GM20431 (cell line): ENCODE measurements around the gene PCNX2.
"Not testable (repeated sequence)": the region's sequence is repeated elsewhere in the genome, so short reads cannot be mapped to it uniquely, and the experiment has no call there.

Source experiments
- in situ Hi-C: fragments of 300-500 bp; cut with MseI, MboI; formaldehyde crosslinking; loops from one replicate; pipeline ENCODE4 v1.15.0; 2020; ENCODE audit warnings: low sequenced_read_pairs; ENCODE audit not compliant: unreplicated experiment

Gene PCNX2

DNA sequence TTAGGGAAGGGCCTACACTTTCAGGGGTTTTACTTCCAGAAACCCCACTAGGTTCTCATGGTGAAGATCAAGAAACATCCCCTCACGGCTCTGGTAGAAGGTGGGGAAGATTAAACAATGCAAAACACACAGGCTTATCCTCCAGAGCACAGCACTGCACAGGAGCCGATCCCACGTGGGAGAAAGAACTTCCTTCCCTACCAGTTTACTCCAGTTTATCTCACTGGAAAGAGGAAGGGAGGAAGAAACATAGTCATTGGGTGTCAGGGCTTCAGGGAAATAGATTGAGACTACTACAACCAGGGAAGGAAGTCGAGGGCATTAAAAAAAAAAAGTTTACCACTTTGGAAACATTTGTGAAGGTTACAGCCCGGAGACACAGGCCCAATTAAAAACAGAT is 180.7 kb downstream of the PCNX2 start:
- in situ Hi-C loops: no loop called here

- in situ Hi-C loops: no loop called here
Observed at GRCh38 chr1:233114159-233114558, 181.4 kb downstream of the PCNX2 start.

DNA sequence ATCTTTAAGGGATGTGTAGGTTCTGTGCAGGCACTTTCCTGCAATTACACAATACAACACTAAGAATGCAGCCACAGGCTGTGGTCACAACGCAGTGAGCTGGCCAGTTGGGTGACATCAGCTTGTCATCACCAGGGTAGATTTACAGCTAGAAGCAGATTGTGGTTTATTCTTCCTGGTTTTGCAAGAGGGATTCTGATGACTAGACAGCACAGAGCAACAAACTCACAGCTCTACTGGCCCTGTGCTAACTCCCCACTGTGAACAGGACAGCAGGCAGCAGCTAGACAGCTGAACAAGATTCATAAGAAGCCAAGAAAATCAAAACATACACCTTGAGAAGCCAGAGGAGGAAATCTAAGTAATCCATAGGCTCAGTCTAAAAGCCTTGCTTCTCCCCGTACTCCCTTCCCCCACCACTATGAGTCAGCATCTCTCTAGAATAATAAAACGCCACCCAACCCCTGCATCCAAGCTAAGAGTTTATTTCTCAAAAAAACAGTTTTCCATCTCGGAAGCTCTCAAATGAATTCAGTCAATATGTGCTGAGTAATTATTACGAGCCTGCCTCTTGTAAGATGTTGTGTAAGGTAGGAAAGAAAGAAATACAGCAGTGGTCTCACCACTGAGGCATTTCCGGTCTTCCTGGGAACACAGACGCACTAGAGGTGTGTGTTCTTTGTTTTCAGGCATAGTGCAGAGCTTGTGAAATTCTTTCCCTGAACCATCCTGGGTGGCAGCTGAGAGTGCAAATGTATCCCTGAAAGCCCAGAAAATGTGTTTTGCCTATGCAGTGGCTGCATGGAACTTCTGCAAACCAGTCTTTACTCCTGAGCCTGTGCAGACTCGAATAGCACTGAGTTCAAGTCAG is 182.3 kb downstream of the PCNX2 start:
- in situ Hi-C loops: no loop called here

DNA sequence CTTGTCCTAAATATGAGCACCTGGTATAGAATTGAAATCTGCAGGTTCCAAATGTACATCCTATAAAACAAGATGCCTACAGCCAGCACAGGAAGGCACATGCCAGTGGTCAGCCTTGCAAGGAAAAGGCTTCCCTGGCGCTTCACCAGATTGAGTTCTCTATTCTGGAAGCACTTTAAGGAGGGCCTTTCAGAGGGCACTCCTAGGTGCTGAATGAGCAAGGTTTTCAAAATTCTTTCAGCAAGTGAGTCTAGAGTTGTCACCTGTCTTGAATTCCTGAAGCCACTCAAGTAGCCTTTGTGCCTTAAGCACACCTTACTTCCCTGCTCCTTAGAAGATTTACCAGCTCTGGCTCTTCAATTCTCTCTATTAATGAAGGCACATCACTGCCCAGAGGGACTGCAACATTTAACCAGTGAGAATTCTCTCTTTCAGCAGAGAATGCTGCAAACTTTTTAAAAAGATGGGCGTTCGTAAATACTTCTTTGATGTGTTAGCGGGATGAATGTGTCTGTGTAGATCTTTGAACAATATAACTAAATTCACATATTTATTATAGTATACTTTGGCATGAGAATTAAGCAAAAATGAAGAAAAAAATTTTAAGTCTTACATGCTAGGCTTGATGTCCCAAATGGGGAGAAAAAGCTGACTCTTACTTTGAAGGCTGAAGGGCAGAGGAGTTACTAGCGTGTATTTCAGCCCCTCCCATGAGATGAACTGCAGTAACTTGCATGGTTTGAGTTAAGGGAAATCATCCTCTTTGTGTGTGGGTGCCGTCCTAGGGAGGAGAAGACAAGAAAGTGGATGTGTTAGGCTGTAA is 183.1 kb downstream of the PCNX2 start:
- in situ Hi-C loops: no loop called here

GRCh38 chr1:233111731-233112130 is 183.8 kb downstream of the PCNX2 start:
- in situ Hi-C loops: no loop called here

- in situ Hi-C loops: no loop called here
Observed at GRCh38 chr1:233109096-233109495, 186.4 kb downstream of the PCNX2 start.

DNA sequence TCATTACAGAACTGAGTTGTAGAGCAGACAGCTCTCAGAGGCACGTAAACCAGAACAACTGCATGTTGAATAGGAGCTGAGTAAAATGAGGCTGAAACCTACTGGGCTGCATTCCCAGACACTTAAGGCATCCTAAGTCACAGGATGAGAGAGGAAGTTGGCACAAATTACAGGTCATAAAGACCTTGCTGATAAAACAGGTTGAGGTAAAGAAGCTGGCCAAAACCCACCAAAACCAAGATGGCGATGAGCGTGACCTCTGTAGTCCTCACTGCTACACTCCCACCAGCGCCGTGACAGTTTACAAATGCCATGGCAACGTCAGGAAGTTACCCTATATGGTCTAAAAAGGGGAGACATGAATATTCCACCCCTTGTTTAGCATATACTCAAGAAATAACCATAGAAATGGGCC is 187.8 kb downstream of the PCNX2 start:
- in situ Hi-C loops: not testable (repeated sequence)

DNA sequence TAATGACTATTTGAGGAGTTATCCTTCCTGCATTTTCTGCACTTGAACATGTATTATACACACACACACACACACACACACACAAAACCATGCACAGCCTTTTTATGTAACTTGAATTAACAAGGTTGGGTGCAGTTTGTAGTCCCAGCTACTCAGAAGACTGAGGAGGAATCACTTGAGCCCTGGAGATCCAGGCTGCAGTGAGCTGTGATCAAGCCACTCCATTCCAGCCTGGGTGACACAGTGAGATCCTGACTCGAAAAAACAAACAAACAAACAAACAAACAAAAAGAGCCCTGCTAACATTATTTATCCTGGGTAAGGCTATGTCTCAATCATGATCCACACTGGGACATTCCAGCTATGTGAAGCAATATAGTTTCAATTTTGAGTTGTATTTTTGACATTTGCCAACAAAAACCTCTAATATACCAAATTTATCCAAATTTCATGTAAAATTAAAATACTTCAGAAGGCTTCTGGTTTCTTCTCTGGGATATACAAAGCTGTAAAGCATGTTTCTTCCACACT is 188.3 kb downstream of the PCNX2 start:
- in situ Hi-C loops: no loop called here

GRCh38 chr1:233105225-233105624 is 190.3 kb downstream of the PCNX2 start:
- in situ Hi-C loops: no loop called here

DNA sequence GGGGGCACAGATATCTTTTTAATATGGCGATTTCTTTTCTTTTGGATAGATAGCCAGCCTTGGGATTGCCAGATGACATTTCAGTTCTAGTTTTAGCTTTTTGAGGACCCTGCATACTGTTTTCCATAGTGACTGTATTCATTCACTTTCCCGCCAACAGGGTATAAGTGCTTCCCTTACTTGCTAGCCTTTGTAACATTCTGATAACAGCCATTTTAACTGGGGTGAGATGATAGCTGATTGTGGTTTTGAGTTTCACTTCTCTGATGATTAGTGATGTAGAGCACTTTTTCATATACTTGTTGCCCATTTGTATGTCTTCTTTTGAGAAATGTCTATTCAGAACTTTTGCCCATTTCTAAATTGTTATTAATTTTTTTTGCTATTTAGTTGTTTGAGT is 193.2 kb downstream of the PCNX2 start:
- in situ Hi-C loops: no loop called here

GRCh38 chr1:233097959-233098580 is 197.5 kb downstream of the PCNX2 start:
- in situ Hi-C loops: no loop called here

- in situ Hi-C loops: no loop called here
Observed at GRCh38 chr1:233097546-233097945, 198.0 kb downstream of the PCNX2 start.

GRCh38 chr1:233094691-233095090 is 200.8 kb downstream of the PCNX2 start:
- in situ Hi-C loops: no loop called here

DNA sequence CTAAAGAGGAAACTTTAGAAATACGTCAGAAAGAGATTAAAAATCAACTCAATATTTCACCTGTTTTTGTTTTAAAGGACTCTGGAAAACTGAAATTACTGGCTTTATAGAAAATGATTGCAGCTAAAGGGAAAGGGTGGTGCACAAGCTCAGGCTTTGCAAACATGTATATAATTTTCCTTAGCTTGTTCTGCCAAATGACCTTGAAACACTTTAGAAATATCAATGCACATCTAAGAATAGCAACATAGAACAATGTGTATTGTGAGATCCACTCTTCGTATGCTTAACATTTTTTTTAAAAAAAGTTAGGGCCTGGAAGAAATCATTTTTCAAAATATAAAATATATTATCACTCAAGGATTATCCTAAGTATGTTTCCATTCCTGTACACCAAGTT is 201.3 kb downstream of the PCNX2 start:
- in situ Hi-C loops: no loop called here

GRCh38 chr1:233090746-233091494 is 204.6 kb downstream of the PCNX2 start:
- in situ Hi-C loops: no loop called here

GRCh38 chr1:233089251-233089650 is 206.3 kb downstream of the PCNX2 start:
- in situ Hi-C loops: no loop called here

GRCh38 chr1:233088613-233089012 is 206.9 kb downstream of the PCNX2 start:
- in situ Hi-C loops: no loop called here

GRCh38 chr1:233086961-233087881 is 208.3 kb downstream of the PCNX2 start:
- in situ Hi-C loops: no loop called here

- in situ Hi-C loops: no loop called here
Observed at GRCh38 chr1:233085566-233085965, 210.0 kb downstream of the PCNX2 start.
